Erythroblast (primary cell): Measurements from ENCODE around the gene TMBIM6.

ENCODE experiments used
- GATA1 ChIP-seq: IDR thresholded peaks from 2 replicates; pipeline ENCODE4 v1.6.1; 2011; ENCODE audit warnings: low read depth, mild to moderate bottlenecking, control low read depth, low read length, moderate library complexity
- POLR2A ChIP-seq: IDR thresholded peaks from 2 replicates; pipeline ENCODE4 v1.6.1; 2011; ENCODE audit warnings: mild to moderate bottlenecking, low read length

DNA sequence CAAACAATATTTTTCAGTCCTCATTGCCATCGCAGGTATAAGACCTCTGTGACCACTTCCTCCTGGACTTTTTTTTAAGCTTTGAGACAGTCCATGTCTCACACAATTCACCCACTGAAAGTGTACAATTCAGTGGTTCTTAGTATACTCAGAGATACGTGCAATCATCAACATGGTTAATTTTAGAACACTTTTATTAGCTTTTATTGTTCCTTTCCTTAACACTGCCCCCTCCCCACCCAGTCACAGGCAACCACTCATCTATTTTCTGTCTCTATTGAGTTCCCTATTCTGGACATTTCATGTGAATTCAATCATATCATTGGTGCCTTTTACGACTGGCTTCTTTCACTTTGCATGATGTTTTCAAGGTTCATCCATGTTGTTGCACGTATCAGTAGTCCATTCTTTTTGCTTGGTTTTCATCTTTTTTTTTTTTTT, 70.6 kb downstream of the TMBIM6 start:
- no peak for TF ChIP-seq POLR2A
- TF ChIP-seq GATA1: no peak
